Lower leg skin (tissue), 3 donors: ENCODE measurements around the gene STX18.

Experiments used
- POLR2A ChIP-seq, 2 donors: fragments of 450-650 bp; IDR thresholded peaks; one replicate each; pipeline ENCODE4 v1.6.1; 2016 to 2017; ENCODE audit warnings: antibody characterized with exemption in 2 of 2, mild to moderate bottlenecking in 1 of 2, moderate library complexity in 1 of 2
- TF ChIP-seq, protein P1 (sequence below), 3 donors: fragments of 450-650 bp; IDR thresholded peaks; one replicate each; pipeline ENCODE4 v1.5.1; 2016; ENCODE audit warnings: antibody characterized with exemption in 3 of 3, mild to moderate bottlenecking in 3 of 3, moderate library complexity in 2 of 3

GRCh38 chr4:4480205-4480604, 61.6 kb downstream of the STX18 start:
- TF ChIP-seq, protein P1, sequence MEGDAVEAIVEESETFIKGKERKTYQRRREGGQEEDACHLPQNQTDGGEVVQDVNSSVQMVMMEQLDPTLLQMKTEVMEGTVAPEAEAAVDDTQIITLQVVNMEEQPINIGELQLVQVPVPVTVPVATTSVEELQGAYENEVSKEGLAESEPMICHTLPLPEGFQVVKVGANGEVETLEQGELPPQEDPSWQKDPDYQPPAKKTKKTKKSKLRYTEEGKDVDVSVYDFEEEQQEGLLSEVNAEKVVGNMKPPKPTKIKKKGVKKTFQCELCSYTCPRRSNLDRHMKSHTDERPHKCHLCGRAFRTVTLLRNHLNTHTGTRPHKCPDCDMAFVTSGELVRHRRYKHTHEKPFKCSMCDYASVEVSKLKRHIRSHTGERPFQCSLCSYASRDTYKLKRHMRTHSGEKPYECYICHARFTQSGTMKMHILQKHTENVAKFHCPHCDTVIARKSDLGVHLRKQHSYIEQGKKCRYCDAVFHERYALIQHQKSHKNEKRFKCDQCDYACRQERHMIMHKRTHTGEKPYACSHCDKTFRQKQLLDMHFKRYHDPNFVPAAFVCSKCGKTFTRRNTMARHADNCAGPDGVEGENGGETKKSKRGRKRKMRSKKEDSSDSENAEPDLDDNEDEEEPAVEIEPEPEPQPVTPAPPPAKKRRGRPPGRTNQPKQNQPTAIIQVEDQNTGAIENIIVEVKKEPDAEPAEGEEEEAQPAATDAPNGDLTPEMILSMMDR (IDR thresholded peaks at IDR 0.05), result no peak
- TF ChIP-seq POLR2A (IDR thresholded peaks at IDR 0.05), result no peak
